GDM1 (cell line): Measurements from ENCODE around the gene LRCH2.

Source experiments
- DNase-seq: peaks from one replicate; lab custom pipeline; 2025; lab: John Stamatoyannopoulos, UW

Gene LRCH2

GRCh38 chrX:115204040-115204439 is 29.9 kb downstream of the LRCH2 start:
- DNase-seq: no peak

- DNase-seq: no peak
Observed at GRCh38 chrX:115192244-115192700, 41.6 kb downstream of the LRCH2 start.

GRCh38 chrX:115191490-115192243 is 42.2 kb downstream of the LRCH2 start:
- no peak for DNase-seq

GRCh38 chrX:115190636-115191489 is 43.0 kb downstream of the LRCH2 start:
- no peak for DNase-seq

- DNase-seq: no peak
Observed at GRCh38 chrX:115189646-115190635, 44.0 kb downstream of the LRCH2 start.

GRCh38 chrX:115189110-115189509 is 44.8 kb downstream of the LRCH2 start, which contains the start of gene RBMXL3:
TSS of gene RBMXL3 (plus strand) at chrX:115189410. CDS start at chrX:115189442, 32 bp downstream.
- no peak for DNase-seq

- no peak for DNase-seq
Observed at GRCh38 chrX:115183980-115184379, 49.9 kb downstream of the LRCH2 start.

GRCh38 chrX:115178473-115178872 is 55.4 kb downstream of the LRCH2 start:
- no peak for DNase-seq

- DNase-seq: no peak
Observed at GRCh38 chrX:115177932-115178331, 56.0 kb downstream of the LRCH2 start.

- DNase-seq: no peak
Observed at GRCh38 chrX:115174548-115174947, 59.3 kb downstream of the LRCH2 start.

- DNase-seq: no peak
Observed at GRCh38 chrX:115173181-115173580, 60.7 kb downstream of the LRCH2 start.

- DNase-seq: no peak
Observed at GRCh38 chrX:115147220-115147619, 86.7 kb downstream of the LRCH2 start.

GRCh38 chrX:115142057-115142456 is 91.8 kb downstream of the LRCH2 start:
- no peak for DNase-seq

- no peak for DNase-seq
Observed at GRCh38 chrX:115138040-115138439, 95.9 kb downstream of the LRCH2 start.

- DNase-seq: no peak
Observed at GRCh38 chrX:115134382-115134781, 99.5 kb downstream of the LRCH2 start.

- no peak for DNase-seq
Observed at GRCh38 chrX:115112411-115112810, 121.5 kb downstream of the LRCH2 start.

GRCh38 chrX:115098897-115099296 is 135.0 kb downstream of the LRCH2 start:
- DNase-seq: no peak

- DNase-seq: no peak
Observed at GRCh38 chrX:115093191-115093590, 140.7 kb downstream of the LRCH2 start.

GRCh38 chrX:115089419-115089818 is 144.5 kb downstream of the LRCH2 start:
- no peak for DNase-seq

- no peak for DNase-seq
Observed at GRCh38 chrX:115068896-115069295, 165.0 kb downstream of the LRCH2 start.

GRCh38 chrX:115067812-115068211 is 166.1 kb downstream of the LRCH2 start:
- DNase-seq: no peak

GRCh38 chrX:115065304-115065703 is 168.6 kb downstream of the LRCH2 start:
- DNase-seq: no peak
